Measurements from ENCODE around the gene BPHL. TPM values are rescaled to one million over a fixed set of nuclear protein-coding genes. Genes with fewer than 3 reads are reported as not detected.

BPHL gene
- polyA plus RNA-seq, 1 donor (not counting 4 experiments of a cell fraction or from before 2014, with no cell fraction given) = 21.9 TPM

GRCh38 chr6:3086282-3086946, 32.1 kb upstream of the BPHL start:
- dilution Hi-C loops (cut with MboI; ENCODE audit: extremely low pct_ligation_motif_present, low sequenced_read_pairs) = no loop called here
- no peak for FAIRE-seq
- no peaks in the 10 kb centered on the region for H3K9me1 ChIP-seq (ENCODE audit: control insufficient read depth, extremely low read depth, insufficient read depth, low read length)
- no peak for DNase-seq (ENCODE audit: low read depth, low spot score)
- H3K36me3 ChIP-seq (ENCODE audit: control insufficient read depth in 2 of 2, extremely low read depth in 1 of 2, insufficient read depth in 2 of 2, low read length in 2 of 2) = peaks cover 11 to 20% of the 10 kb centered on the region in 2 experiments
- H4K20me1 ChIP-seq (ENCODE audit: control insufficient read depth, extremely low read depth, insufficient read depth, low read length) = no peaks in the 10 kb centered on the region
- no peaks in the 10 kb centered on the region for H3K9me3 ChIP-seq (ENCODE audit: control insufficient read depth, low read depth, low read length)
- H3K27me3 ChIP-seq (ENCODE audit: control insufficient read depth, extremely low read depth, insufficient read depth, low read length) = no peaks in the 10 kb centered on the region
- H3K4me3 ChIP-seq (ENCODE audit: control insufficient read depth in 2 of 3, extremely low read depth in 1 of 3, insufficient read depth in 2 of 3, low read depth in 1 of 3, low read length in 3 of 3) = no peak overlapping the region
- H3K79me2 ChIP-seq (ENCODE audit: control insufficient read depth, insufficient read depth, low read length) = no peaks in the 10 kb centered on the region
- H3K27ac ChIP-seq (ENCODE audit: control insufficient read depth, insufficient read depth, low read length) = no peak overlapping the region
- no peak overlapping the region for H3K9ac ChIP-seq (ENCODE audit: control insufficient read depth, extremely low read depth, insufficient read depth, low read length)
- no peak overlapping the region for H2AFZ ChIP-seq (ENCODE audit: control insufficient read depth, low read length)
- TF ChIP-seq EZH2 (IDR thresholded peaks at IDR 0.05; ENCODE audit: low read length) = no peak
- no peak for TF ChIP-seq CTCF (optimal IDR thresholded peaks at IDR 0.05 in 1 of 3, IDR thresholded peaks at IDR 0.05 in 1 of 3, conservative IDR thresholded peaks at IDR 0.05 in 1 of 3; ENCODE audit: extremely low read depth in 1 of 3, insufficient read depth in 2 of 3, low read length in 3 of 3)
- H3K4me2 ChIP-seq (ENCODE audit: control insufficient read depth, extremely low read depth, insufficient read depth, low read depth, low read length) = no peak overlapping the region
- peaks cover 15% of the 10 kb centered on the region for H3K4me1 ChIP-seq (ENCODE audit: control insufficient read depth, extremely low read depth, insufficient read depth, low read length)

- peak; percentile 56 for DNase-seq (ENCODE audit: low read depth, low spot score)
- Histone ChIP-seq H3K9me1 (ENCODE audit: control insufficient read depth, extremely low read depth, insufficient read depth, low read length) (no peaks in the 10 kb centered on the region), H2AFZ (ENCODE audit: control insufficient read depth, low read length) (no peak overlapping the region), H3K27ac (ENCODE audit: control insufficient read depth, insufficient read depth, low read length) (no peak overlapping the region), H3K4me2 (ENCODE audit: control insufficient read depth, extremely low read depth, insufficient read depth, low read depth, low read length) (peak overlapping the region; percentile 4), H3K36me3 (ENCODE audit: control insufficient read depth in 2 of 2, extremely low read depth in 1 of 2, insufficient read depth in 2 of 2, low read length in 2 of 2) (peaks cover 11 to 13% of the 10 kb centered on the region in 2 experiments), H3K79me2 (ENCODE audit: control insufficient read depth, insufficient read depth, low read length) (no peaks in the 10 kb centered on the region), H3K4me3 (ENCODE audit: control insufficient read depth in 2 of 3, extremely low read depth in 1 of 3, insufficient read depth in 2 of 3, low read depth in 1 of 3, low read length in 3 of 3) (no peak overlapping the region), H3K9ac (ENCODE audit: control insufficient read depth, extremely low read depth, insufficient read depth, low read length) (no peak overlapping the region), H3K4me1 (ENCODE audit: control insufficient read depth, extremely low read depth, insufficient read depth, low read length) (peaks cover 15% of the 10 kb centered on the region), H3K9me3 (ENCODE audit: control insufficient read depth, low read depth, low read length) (no peaks in the 10 kb centered on the region), H3K27me3 (ENCODE audit: control insufficient read depth, extremely low read depth, insufficient read depth, low read length) (no peaks in the 10 kb centered on the region), H4K20me1 (ENCODE audit: control insufficient read depth, extremely low read depth, insufficient read depth, low read length) (no peaks in the 10 kb centered on the region)
- TF ChIP-seq EZH2 (IDR thresholded peaks at IDR 0.05; ENCODE audit: low read length) (no peak), CTCF (optimal IDR thresholded peaks at IDR 0.05 in 1 of 3, IDR thresholded peaks at IDR 0.05 in 1 of 3, conservative IDR thresholded peaks at IDR 0.05 in 1 of 3; ENCODE audit: extremely low read depth in 1 of 3, insufficient read depth in 2 of 3, low read length in 3 of 3) (no peak)
- no peak for FAIRE-seq
- dilution Hi-C loops (cut with MboI; ENCODE audit: extremely low pct_ligation_motif_present, low sequenced_read_pairs) = no loop called here
Measured at GRCh38 chr6:3088446-3088845, 30.1 kb upstream of the BPHL start.
